ENCODE results near the gene TMEM231. TPM values are rescaled to one million over a fixed set of nuclear protein-coding genes. Genes with fewer than 3 reads are reported as not detected.

The TMEM231 gene
- total RNA-seq, 1 donor from 2014 or later, result 8.0 TPM

DNA sequence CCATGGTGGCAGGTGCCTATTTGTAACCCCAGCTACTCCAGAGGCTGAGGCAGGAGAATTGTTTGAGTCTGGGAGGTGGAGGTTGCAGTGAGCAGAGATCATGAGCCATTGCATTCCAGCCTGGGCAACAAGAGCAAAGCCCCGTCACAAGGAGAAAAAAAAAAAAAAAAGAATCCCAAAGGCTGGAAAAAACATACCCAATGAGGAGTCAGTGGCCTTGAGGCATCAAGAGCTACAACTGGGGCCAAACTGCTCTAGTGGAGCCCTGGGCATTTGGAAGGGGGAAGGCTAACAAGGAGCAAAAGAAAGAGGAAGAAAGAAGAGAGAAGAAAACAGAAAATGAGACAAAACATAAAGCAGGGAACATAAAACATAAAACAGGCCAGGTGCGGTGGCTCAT lies 67.7 kb downstream of the TMEM231 start:
- DNase-seq, result no peak

Other genes with a start within 250 kb of the TMEM231 start
- gene CFDP1, start 122.7 kb downstream of the TMEM231 start, total RNA-seq, result 66.5 TPM
- 27.3 TPM for gene TMEM170A, start 91.6 kb downstream of the TMEM231 start, total RNA-seq
- 2.1 TPM for gene CHST6, start 60.8 kb downstream of the TMEM231 start, total RNA-seq
- not detected for gene CHST5, start 20.1 kb downstream of the TMEM231 start, total RNA-seq
- gene GABARAPL2, start 10.1 kb upstream of the TMEM231 start, total RNA-seq, result 97.4 TPM
- 47.7 TPM for gene ADAT1, start 67.0 kb upstream of the TMEM231 start, total RNA-seq
- 118 TPM for gene KARS1, start 91.4 kb upstream of the TMEM231 start, total RNA-seq
- 82.0 TPM for gene TERF2IP, start 91.5 kb upstream of the TMEM231 start, total RNA-seq
- not detected for gene CPHXL2, start 120.8 kb upstream of the TMEM231 start, total RNA-seq
- not detected for gene DUXB, start 145.2 kb upstream of the TMEM231 start, total RNA-seq
- not detected for gene CPHXL, start 170.2 kb upstream of the TMEM231 start, total RNA-seq

Data from tongue (tissue), 2 donors.